Cardiac fibroblast (primary cell): Measurements from ENCODE around the gene RSPH9.

ENCODE experiments used
- DNase-seq, 2 donors: peaks; one replicate each; pipeline versions ENCODE4 v3.0.0 to v3.0.0-alpha.2; 2010; ENCODE audit warnings: low read depth in 2 of 2
- H3K4me3 ChIP-seq, 2 donors: replicated peaks in 1 of 2; 1 replicate in 1 of 2; 2 replicates in 1 of 2; pipeline ENCODE4 v1.5.1; 2011; ENCODE audit warnings: low read depth in 2 of 2, low read length in 2 of 2, mild to moderate bottlenecking in 2 of 2, moderate library complexity in 1 of 2
- TF ChIP-seq, protein P1 (sequence below): IDR thresholded peaks from one replicate; pipeline ENCODE4 v1.5.1; 2011; ENCODE audit warnings: low read depth, mild to moderate bottlenecking, low read length, inconsistent platforms

RSPH9 gene

GRCh38 chr6:43610431-43610830 is 34.4 kb upstream of the RSPH9 start:
- no peak for DNase-seq
- no peak overlapping the region for H3K4me3 ChIP-seq
- TF ChIP-seq, protein P1, sequence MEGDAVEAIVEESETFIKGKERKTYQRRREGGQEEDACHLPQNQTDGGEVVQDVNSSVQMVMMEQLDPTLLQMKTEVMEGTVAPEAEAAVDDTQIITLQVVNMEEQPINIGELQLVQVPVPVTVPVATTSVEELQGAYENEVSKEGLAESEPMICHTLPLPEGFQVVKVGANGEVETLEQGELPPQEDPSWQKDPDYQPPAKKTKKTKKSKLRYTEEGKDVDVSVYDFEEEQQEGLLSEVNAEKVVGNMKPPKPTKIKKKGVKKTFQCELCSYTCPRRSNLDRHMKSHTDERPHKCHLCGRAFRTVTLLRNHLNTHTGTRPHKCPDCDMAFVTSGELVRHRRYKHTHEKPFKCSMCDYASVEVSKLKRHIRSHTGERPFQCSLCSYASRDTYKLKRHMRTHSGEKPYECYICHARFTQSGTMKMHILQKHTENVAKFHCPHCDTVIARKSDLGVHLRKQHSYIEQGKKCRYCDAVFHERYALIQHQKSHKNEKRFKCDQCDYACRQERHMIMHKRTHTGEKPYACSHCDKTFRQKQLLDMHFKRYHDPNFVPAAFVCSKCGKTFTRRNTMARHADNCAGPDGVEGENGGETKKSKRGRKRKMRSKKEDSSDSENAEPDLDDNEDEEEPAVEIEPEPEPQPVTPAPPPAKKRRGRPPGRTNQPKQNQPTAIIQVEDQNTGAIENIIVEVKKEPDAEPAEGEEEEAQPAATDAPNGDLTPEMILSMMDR: no peak

DNA sequence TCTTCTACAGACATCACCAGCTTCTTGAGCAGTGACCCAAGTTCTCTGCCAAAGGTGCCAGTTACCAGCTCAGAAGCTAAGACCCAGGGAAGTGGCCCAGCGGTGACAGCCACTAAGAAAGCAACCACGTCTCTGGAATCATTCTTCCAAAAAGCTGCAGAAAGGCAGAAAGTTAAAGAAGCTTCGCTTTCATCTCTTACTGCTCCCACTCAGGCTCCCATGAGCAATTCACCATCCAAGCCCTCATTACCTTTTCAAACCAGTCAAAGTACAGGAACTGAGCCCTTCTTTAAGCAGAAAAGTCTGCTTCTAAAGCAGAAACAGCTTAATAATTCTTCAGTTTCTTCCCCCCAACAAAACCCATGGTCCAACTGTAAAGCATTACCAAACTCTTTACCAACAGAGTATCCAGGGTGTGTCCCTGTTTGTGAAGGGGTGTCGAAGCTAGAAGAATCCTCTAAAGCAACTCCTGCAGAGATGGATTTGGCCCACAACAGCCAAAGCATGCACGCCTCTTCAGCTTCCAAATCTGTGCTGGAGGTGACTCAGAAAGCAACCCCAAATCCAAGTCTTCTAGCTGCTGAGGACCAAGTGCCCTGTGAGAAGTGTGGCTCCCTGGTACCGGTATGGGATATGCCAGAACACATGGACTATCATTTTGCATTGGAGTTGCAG is 31.0 kb upstream of the RSPH9 start:
- no peak for DNase-seq
- TF ChIP-seq, protein P1: no peak
- no peak overlapping the region for H3K4me3 ChIP-seq

DNA sequence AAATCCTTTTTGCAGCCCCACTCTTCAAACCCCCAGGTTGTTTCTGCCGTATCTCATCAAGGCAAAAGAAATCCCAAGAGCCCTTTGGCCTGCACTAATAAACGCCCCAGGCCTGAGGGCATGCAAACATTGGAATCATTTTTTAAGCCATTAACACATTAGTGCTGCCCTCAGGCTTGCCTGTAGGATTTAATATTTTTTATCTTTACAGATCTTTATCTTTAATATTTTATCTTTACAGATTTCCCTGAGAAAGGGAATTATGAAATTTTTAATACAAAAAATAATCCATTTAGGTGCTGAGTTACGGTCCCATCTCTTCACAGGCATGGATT is 30.5 kb upstream of the RSPH9 start:
- no peak overlapping the region for H3K4me3 ChIP-seq
- TF ChIP-seq, protein P1: no peak
- DNase-seq: no peak

- H3K4me3 ChIP-seq: no peak overlapping the region
- TF ChIP-seq, protein P1: no peak
- DNase-seq: no peak
Measured at GRCh38 chr6:43616725-43617472, 27.9 kb upstream of the RSPH9 start.

- DNase-seq: no peak
- TF ChIP-seq, protein P1: no peak
Measured at GRCh38 chr6:43621078-43621835, 23.6 kb upstream of the RSPH9 start.

DNA sequence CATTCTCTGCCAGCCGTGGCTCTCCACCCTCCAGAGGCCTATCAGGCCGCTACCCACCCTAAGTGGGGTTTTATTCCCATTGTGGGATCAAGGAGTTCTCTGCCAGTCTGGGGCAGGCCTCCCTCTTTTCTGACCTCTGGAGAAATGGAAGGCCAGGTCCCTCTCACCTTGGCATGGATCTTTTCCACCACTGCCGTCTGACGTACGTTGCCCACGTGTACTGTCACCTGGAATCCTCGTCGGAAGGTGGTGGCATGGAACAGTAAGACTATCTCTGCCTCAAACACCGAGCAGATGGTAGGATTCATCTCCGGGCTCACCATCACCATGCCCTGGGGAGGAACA is 23.0 kb upstream of the RSPH9 start:
- no peak overlapping the region for H3K4me3 ChIP-seq
- TF ChIP-seq, protein P1: no peak
- no peak for DNase-seq

More at GRCh38 chr6:43621078-43621835, 23.6 kb upstream of the RSPH9 start:
- no peak overlapping the region for H3K4me3 ChIP-seq
